Measurements from ENCODE around the gene ATG4B.

DNA sequence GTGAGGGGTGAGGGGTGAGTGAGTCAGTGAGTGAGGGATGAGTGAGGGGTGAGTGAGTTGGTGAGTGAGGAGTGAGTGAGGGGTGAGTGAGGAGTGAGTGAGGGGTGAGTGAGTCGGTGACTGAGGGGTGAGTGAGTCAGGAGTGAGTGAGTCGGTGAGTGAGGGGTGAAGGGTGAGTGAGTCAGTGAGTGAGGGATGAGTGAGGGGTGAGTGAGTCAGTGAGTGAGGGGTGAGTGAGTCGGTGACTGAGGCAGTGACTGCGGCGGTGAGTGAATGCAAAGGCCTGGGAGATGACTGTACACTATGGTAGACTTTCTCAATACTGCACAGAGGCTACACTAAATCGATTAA, 17.1 kb upstream of the ATG4B start:
- TF ChIP-seq, protein P1, sequence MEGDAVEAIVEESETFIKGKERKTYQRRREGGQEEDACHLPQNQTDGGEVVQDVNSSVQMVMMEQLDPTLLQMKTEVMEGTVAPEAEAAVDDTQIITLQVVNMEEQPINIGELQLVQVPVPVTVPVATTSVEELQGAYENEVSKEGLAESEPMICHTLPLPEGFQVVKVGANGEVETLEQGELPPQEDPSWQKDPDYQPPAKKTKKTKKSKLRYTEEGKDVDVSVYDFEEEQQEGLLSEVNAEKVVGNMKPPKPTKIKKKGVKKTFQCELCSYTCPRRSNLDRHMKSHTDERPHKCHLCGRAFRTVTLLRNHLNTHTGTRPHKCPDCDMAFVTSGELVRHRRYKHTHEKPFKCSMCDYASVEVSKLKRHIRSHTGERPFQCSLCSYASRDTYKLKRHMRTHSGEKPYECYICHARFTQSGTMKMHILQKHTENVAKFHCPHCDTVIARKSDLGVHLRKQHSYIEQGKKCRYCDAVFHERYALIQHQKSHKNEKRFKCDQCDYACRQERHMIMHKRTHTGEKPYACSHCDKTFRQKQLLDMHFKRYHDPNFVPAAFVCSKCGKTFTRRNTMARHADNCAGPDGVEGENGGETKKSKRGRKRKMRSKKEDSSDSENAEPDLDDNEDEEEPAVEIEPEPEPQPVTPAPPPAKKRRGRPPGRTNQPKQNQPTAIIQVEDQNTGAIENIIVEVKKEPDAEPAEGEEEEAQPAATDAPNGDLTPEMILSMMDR (IDR thresholded peaks at IDR 0.05; ENCODE audit: borderline replicate concordance, extremely low read depth, low read length, poor library complexity, severe bottlenecking) = no peak
- TF ChIP-seq EZH2 (IDR thresholded peaks at IDR 0.05; ENCODE audit: borderline replicate concordance, low read depth, low read length, severe bottlenecking) = no peak
